ENCODE data around the gene GAB3.

DNA sequence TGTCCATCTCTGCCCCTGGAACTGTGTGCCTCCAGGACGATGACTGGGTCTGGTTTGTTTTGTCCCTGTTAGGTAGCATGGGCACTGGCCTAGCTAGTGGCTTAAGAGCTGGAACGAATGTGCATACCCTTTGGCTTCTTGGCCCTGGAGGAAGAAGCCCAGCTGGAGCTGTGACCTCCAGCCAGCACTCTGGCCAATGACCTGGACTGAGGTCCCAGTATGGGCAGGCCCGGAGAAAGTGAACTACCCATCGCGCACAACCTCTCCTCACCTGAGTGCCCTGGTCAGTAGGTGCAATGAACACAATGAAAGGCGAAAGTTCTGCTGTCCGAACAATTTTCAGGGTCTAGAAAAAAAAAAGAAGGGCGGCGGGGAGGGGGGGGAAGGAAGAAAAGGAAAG lies 30.1 kb upstream of the GAB3 start:
- TF ChIP-seq, protein P1, sequence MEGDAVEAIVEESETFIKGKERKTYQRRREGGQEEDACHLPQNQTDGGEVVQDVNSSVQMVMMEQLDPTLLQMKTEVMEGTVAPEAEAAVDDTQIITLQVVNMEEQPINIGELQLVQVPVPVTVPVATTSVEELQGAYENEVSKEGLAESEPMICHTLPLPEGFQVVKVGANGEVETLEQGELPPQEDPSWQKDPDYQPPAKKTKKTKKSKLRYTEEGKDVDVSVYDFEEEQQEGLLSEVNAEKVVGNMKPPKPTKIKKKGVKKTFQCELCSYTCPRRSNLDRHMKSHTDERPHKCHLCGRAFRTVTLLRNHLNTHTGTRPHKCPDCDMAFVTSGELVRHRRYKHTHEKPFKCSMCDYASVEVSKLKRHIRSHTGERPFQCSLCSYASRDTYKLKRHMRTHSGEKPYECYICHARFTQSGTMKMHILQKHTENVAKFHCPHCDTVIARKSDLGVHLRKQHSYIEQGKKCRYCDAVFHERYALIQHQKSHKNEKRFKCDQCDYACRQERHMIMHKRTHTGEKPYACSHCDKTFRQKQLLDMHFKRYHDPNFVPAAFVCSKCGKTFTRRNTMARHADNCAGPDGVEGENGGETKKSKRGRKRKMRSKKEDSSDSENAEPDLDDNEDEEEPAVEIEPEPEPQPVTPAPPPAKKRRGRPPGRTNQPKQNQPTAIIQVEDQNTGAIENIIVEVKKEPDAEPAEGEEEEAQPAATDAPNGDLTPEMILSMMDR (IDR thresholded peaks at IDR 0.05), result no peak
- TF ChIP-seq POLR2A (IDR thresholded peaks at IDR 0.05), result no peak
